HG03571 (cell line): ENCODE data around the gene TEX9.
"Not testable (repeated sequence)": the region's sequence is repeated elsewhere in the genome, so short reads cannot be mapped to it uniquely, and the experiment has no call there.

Source experiments
- ATAC-seq: cut with Tn5 transposase; IDR thresholded peaks from one replicate; pipeline ENCODE4 v1.9.1; 2021; ENCODE audit not compliant: unreplicated experiment

TEX9 gene

DNA sequence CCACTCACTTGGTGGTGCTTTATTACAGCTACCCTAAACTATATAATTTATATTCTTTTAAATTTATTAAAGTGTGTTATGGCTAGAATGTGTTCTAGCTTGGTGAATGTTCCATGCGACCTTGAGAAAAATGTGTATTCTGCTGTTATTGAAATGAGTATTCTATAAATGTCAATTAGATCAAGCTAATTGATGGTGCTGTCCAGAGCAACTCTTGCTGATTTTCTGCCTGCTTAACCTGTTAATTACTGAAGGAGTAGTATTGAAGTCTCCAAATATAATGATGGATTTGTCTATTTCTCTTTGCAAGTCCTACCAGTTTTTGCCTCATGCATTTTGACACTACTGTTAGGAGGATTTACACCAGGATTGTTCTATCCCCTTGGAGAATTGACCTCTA, 3.2 kb upstream of the TEX9 start:
- no peak for ATAC-seq

DNA sequence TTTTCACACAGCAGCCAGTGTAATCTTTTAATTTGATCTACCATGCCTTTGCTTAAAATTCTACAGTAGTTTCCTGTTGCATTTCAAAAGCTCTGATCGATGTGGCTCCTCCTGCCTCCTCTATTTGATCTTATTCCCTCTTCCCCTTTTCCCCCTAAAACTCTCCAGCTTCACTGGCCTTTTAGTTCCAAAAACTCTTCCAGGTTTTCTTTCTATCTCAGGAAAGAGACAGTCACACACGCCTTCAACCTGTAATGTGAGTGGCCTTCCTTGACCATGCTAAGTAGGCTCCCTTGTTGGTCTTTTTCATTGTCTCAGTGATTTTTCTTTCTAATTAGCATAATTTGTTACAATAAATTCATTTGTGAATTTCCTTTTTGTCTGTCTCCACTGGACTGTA, 985 bp downstream of the TEX9 start:
- no peak for ATAC-seq

DNA sequence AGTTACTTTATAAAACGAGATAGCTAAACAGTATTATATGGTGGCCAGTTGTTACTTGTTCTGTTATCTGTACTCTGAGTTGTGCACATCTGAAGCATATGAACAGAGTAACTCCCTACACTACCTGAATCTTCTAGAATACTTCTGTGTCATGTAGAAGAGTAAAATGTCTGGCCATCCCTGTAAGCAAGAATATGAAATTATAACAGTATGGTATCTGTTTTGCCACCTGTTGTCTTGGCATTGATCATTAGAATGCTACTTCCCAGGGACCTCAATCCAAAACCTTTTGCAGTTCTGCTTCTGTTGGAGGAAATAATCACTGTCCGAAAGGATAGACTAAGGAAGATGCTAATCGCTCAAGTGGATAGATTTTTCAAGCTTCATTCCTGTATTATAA, 1.9 kb downstream of the TEX9 start:
- no peak for ATAC-seq

GRCh38 chr15:56369234-56369633, 4.0 kb downstream of the TEX9 start:
- ATAC-seq = no peak

GRCh38 chr15:56371495-56372147, 6.4 kb downstream of the TEX9 start:
- ATAC-seq = peak; percentile 86

DNA sequence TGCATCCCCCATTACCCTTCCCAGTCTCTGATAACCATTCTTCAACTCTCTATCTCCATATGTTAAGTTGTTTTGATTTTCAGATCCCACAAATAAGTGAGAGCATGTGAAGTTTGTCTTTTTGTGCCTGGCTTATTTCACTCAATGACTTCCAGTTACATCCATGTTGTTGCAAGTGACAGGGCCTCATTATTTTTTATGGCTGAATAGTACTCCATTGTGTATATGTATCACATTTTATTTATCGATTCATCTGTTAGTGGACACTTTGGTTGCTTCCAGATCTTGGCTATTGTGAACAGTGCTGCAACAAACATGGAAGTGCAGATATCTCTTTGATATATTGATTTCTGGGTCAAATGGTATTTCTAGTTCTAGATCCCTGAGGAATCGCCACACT, 9.5 kb downstream of the TEX9 start:
- not testable (repeated sequence) for ATAC-seq

DNA sequence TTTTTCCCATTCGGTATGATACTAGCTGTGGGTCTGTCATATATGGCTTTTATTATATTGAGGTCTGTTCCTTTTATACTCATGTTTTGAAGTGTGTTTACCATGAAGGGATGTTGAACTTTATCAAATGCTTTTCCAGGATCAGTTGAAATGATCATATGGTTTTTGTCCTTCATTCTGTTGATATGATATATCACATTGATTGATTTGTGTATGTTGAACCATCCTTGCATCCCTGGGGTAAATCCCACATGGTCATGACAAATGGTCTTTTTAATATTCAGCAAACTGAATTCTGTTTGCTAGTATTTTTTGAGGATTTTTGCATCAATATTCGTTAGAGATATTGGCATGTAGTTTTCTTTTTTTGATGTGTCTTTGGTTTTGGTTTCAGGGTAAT, 12.6 kb downstream of the TEX9 start:
- ATAC-seq = not testable (repeated sequence)

- ATAC-seq = no peak
Observed at GRCh38 chr15:56383010-56383409, 17.8 kb downstream of the TEX9 start.

GRCh38 chr15:56385908-56386307, 20.7 kb downstream of the TEX9 start:
- no peak for ATAC-seq

GRCh38 chr15:56390739-56391267, 25.6 kb downstream of the TEX9 start:
- ATAC-seq = no peak

DNA sequence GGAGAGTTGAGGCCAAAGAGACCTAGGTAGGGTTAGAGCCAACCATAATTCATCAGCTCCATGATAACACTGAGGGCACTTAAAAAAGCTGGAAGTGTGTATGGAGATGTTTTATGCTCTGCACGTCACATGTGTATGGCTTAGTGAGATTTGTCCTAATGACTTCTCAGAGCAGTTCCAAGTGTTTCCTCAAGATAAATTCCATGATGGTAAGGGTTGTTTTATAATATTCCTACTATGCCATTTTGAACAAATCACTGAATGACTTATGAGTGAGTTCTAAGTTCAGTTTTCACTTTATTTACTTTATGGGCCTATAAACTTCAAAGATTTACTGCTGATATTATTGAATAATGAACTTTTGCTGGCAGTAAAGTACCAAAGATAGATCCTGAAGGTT, 28.1 kb downstream of the TEX9 start:
- no peak for ATAC-seq

DNA sequence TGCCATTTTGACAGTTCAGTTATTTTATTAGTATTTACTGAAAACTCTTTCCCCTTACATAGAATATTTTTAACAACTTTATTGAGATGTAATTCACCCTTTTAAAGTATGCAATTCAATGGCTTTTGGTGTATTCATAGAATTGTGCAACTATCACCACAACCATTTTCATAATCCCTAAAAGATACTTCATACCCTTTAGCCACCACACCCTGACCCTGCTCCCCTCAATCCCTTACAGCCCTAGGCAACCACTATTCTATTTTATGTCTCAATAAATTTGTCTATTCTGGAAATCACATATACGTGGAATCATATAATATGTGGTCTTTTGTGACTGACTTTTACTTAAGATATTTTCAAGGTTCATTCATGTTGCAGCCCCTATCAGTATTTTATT, 29.7 kb downstream of the TEX9 start:
- ATAC-seq = no peak

DNA sequence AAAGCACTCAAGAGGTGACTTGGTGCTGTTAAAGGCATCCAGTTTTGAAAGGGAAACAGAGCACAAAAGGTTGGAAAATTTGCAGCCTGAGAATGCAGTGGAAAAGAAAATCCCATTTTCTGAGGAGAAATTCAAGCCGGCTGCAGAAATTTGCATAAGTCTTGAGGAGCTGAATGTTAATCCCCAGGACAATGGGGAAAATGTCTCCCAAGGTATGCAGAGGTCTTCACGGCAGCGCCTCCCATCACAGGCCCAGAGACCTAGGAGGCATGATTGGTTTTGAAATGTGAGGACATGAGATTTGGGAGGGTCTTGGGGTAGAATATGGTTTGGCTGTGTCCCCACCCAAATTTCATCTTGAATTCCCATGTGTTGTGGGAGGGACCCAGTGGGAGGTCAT, 32.1 kb downstream of the TEX9 start:
- ATAC-seq = not testable (repeated sequence)

- not testable (repeated sequence) for ATAC-seq
Observed at GRCh38 chr15:56399209-56399608, 34.0 kb downstream of the TEX9 start.

DNA sequence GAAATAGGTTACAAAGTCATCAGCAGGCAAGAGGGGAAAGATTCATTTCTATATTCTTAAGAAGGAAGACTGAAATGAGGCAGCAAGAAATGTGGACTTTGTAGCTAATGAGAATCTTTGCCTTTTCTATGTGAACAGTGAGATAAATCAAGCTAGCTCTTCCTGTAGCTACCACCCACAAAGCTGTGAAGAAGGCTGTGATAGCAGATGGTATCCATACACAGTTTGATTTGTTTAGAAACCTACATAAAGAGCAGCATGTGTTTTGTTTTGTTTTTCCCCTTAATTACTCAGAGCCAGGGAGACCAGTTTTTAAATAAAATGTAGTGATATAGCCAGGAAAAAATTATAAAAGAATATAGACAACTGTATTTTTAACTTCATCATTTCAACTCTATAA, 45.5 kb downstream of the TEX9 start:
- no peak for ATAC-seq

DNA sequence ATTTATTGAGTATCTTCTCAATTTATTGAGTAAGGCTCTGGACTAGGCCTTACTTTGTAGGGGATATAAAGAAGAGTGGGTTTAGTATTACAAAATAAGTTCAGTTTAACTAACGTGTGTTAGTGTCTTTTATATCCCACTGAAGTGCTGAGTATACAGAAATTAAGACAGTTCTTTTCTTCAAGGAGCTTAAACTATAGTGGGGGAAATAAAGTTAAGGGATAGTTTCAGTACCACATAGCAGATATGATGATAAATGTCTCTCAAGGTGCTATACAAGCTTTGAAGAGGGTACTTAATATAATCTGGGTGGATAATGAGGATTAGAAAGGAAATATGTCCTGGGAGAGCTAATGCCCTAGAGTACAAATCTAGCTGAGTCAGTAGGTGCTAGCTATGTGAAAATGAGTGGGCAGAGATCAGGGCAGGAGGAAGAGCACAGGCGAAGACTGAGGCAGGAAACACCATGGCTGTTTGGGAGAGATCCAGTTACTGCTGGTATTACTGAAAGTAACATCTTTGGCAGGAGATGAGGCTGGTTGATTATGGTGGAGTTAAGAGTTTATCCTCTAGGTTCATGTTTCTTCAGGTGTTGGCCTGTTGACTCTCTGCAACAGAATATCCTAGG, 46.0 kb downstream of the TEX9 start:
- no peak for ATAC-seq

GRCh38 chr15:56413114-56413733, 48.0 kb downstream of the TEX9 start:
- not testable (repeated sequence) for ATAC-seq

DNA sequence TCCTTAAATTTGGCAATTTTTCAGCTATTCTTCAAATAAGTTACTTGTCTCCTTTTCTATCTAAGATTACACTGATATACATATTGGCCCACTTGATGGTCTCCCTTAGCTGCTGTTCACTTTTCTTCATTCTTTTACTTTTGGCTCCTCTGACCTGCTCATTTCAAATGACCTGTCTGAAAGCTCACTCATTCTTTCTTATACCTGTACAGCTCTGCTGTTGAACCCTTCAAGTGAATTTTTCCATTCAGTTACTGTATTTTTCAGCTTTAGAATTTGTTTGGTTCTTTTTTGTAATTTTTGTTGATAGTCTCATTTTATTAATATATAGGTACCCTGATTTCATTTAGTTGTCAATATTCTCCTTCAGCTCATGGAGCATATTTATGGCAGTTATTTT, 60.0 kb downstream of the TEX9 start:
- no peak for ATAC-seq

DNA sequence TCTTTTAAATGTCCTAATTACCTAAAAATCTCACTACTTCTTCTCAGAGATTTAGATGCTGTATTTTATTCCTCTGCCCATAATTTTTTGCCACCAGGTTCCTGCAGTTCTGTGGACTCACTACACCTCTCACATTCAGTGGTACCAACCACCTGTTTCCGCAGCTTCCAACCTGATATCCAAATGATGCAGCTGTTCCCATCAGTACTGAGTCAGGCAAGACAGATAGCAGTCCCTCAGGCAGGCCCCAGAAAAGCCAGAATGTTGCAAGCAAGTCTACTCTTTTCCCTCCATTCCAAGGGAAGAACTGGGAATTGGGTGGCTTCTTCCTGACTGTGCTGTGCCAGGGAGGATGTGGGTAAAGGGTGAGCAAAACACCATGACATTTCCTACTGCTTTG, 60.8 kb downstream of the TEX9 start:
- ATAC-seq = no peak

GRCh38 chr15:56428821-56429458, 63.7 kb downstream of the TEX9 start:
- no peak for ATAC-seq

DNA sequence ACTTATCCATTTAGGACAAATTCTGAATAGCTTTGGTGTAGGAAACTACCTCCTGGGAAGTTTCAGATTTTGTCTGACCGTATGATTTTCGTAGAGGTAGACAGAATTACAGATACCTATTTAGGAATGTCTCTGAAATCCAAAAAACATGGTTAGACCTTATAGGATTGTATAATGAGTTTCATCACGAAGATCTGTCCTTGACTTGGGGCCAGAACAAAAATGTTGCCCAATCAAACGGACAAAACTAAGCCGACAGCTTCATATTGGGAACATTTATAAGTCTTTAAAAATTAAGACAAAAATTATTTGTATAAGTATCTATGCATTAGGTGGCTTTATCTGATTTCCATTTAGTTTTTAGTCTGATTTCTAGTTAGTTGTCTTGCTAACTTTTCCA, 67.1 kb downstream of the TEX9 start:
- ATAC-seq = no peak
